Esophagus muscularis mucosa (tissue), 4 donors: ENCODE data around the gene NIP7.

Experiments used
- CTCF ChIP-seq, 3 experiments: fragments of 200-600 bp in 2 of 3; fragments of 450-650 bp in 1 of 3; sonication (generic) in 2 of 3; IDR thresholded peaks; one replicate each; pipeline ENCODE4 v1.5.1; 2017 to 2019; ENCODE audit warnings: antibody characterized with exemption in 3 of 3, mild to moderate bottlenecking in 2 of 3, moderate library complexity in 1 of 3
- EP300 ChIP-seq: sonication (generic); formaldehyde crosslinking; IDR thresholded peaks from one replicate; pipeline ENCODE4 v1.6.1; 2017; ENCODE audit warnings: antibody characterized with exemption
- POLR2A ChIP-seq: fragments of 450-650 bp; IDR thresholded peaks from one replicate; pipeline ENCODE4 v1.6.1; 2017; ENCODE audit warnings: antibody characterized with exemption, moderate library complexity, mild to moderate bottlenecking, low read depth
- POLR2AphosphoS5 ChIP-seq, 2 donors: sonication (generic); formaldehyde crosslinking; IDR thresholded peaks; one replicate each; pipeline ENCODE4 v1.6.1; 2017; ENCODE audit warnings: antibody characterized with exemption in 2 of 2

- TF ChIP-seq POLR2A (no peak), CTCF (IDR thresholded peaks at IDR 0.05) (no peak), POLR2AphosphoS5 (IDR thresholded peaks at IDR 0.05) (no peak), EP300 (no peak)
Observed at GRCh38 chr16:69364088-69364487, 24.5 kb downstream of the NIP7 start.
